WI38 (cell line): ENCODE results near the gene BFAR.

Experiments used
- H3K4me3 ChIP-seq: 2 replicates; pipeline ENCODE4 v1.5.1; 2011; ENCODE audit warnings: low read depth, mild to moderate bottlenecking, control low read depth, low read length
- CTCF ChIP-seq: IDR thresholded peaks from 2 replicates; pipeline ENCODE4 v1.5.1; 2012; ENCODE audit warnings: low read depth, mild to moderate bottlenecking, control low read depth, low read length

BFAR gene

GRCh38 chr16:14608604-14609003, 24.1 kb upstream of the BFAR start:
- H3K4me3 ChIP-seq, result no peak overlapping the region
- TF ChIP-seq CTCF, result no peak

DNA sequence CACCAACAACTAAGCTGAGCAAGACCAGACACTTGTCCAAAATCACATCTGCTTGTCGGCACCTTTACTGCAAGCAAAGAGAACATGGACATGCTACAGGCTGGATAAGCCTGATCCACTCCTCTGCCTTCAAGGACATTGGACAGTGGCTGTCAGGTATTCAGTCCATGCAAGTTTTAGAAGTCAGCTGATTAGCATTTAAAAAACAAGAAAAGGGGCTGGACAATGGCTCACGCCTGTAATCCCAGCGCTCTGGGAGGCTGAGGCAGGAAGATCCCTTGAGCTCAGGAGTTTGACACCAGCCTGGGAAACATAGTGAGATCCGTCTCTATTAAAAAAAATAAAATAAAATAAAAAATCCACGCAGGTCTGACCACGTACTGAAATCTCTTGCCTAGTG, 23.0 kb upstream of the BFAR start:
- H3K4me3 ChIP-seq, result no peak overlapping the region
- no peak for TF ChIP-seq CTCF

GRCh38 chr16:14611660-14612059, 21.1 kb upstream of the BFAR start:
- no peak overlapping the region for H3K4me3 ChIP-seq
- no peak for TF ChIP-seq CTCF

GRCh38 chr16:14613991-14614390, 18.8 kb upstream of the BFAR start:
- TF ChIP-seq CTCF, result no peak
- no peak overlapping the region for H3K4me3 ChIP-seq

GRCh38 chr16:14616280-14616679, 16.5 kb upstream of the BFAR start:
- H3K4me3 ChIP-seq, result no peak overlapping the region
- no peak for TF ChIP-seq CTCF

DNA sequence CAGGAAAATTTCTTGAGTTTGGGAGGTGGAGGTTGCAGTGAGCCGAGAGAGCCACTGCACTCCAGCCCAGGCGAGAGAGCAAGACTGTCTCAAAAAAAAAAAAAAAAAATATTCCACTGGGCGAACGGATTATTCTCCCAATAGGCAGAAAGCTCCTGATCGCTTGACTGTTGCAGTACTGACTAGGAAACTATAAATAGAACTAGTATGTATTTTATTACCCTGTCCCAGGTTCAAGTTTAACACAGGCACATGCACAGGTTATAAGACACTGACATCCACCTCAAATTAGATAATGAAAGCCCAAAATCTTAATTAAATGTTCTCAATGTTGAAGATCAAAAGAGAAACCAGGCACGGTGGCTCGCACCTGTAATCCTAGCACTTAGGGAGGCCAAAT, 14.2 kb upstream of the BFAR start:
- no peak for TF ChIP-seq CTCF
- no peak overlapping the region for H3K4me3 ChIP-seq

DNA sequence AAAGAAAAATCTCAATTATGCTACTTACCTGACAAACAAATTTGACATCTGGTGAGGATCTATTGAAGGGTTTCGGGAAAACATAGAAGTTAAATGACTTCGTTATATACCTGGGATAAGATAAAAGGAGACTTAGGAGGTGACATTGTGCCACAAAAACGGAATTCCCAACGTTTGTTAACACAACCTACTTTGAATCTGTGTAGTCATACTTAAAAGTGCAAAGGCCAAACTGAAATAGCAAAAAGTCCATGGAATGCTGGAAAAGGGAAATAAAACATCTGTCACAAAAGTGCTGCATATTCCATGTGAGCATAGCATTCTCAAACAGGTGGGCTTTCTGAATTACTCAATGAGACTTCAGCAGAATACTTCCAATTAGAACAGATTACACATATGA, 5.7 kb upstream of the BFAR start:
- H3K4me3 ChIP-seq, result no peak overlapping the region
- TF ChIP-seq CTCF, result no peak
